Midbrain (tissue), 1 donor: ENCODE data around the gene NRL.
A peak's percentile ranks its signal among the peaks of the same experiment; 100 is the strongest.
"Not testable (repeated sequence)": the region's sequence is repeated elsewhere in the genome, so short reads cannot be mapped to it uniquely, and the experiment has no call there.

Source experiments
- DNase-seq: peaks from one replicate; lab custom pipeline; 2025; lab: John Stamatoyannopoulos, UW

Gene NRL

DNA sequence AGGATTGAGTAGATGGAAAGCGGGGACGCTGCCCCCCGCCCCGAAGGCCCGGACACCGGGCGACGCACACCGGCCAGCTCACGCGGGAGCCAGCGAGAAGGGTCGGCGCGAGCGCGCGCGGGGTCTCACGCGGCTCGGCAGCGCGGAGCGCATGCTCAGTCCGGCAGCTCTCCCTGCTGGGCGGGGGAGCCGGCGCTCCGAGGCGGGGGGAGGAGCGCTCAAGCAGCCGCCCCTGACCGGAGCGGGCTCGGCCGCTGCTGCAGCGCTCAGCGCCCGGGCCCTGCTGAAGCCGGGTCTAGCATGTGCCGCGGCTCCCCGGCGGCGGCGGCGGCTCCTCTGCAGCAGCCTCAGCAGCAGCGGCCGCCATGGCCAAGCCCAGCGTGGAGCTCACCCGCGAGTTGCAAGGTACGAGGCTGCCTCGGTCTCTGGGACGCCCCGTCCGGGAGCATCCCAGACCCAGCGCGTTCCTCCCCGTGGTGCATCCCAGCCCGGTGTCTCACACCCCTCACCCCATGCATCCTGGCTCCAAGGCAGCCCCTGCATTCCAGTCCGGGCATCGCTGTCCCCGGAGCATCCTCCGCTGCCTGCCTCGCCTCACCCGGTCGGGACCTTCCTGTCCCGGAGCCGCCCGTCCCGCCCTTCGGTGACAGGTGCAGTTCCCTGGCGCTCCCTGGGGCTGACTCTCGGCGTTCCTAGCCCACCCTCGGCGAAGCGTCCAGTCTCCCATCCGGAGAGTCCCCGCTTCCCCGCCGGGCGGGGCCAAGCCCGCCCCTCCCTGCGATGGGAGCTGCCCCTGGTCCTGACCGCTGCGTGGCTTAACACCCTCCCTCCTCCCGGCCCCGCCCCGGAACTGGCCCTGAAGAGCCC, 62.7 kb downstream of the NRL start, which contains the start of gene CARMIL3:
CARMIL3 (plus strand) TSS at position 221 of the 867 bp plus-strand sequence; CDS start at position 366, 145 bp downstream.
- DNase-seq, result peak; percentile 87

- no peak for DNase-seq
These were observed 63.5 kb downstream of the NRL start for GRCh38 chr14:24051176-24051788.

GRCh38 chr14:24050753-24051152, 64.0 kb downstream of the NRL start:
- not testable (repeated sequence) for DNase-seq

DNA sequence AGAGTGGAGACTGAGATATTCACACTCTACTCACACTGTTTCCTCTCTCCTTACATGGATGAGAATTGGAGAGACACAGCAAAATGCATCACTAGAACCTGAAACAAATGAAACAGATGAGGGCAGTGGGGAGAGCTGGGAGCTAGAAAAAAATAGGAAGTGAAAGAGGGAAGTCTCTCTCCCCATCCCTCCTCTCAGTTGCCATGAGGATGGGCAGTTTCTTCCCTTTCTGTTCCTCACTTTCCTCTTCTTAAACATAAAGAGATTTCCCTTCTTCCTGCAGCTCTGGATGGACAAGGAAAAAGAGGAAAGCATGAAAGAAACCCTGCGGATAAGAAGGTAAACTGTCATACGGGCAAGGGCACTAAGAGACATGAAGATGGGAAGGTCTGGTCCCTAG, 65.7 kb downstream of the NRL start:
- not testable (repeated sequence) for DNase-seq

GRCh38 chr14:24042746-24043145, 72.0 kb downstream of the NRL start:
- DNase-seq, result no peak

GRCh38 chr14:24040692-24041091, 74.1 kb downstream of the NRL start:
- no peak for DNase-seq

DNA sequence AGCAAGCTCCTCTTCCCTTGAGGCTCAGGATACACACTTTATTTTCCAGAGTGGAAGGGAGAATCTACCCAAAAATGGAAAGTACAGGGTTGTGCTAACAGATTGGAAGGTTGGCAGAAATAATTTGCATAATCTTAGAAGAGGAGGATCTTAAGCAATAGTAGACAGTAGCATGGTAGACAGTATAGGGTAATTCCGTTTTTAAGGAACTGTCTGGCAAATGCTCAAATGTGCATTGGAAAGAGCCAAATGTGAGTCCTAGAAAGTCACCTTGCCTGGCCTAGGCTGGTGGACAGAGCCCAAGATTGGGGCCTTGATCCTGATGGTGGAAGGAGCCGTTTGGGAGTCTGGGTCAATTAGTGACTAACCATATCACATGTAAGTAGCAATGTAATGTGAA, 76.1 kb downstream of the NRL start:
- no peak for DNase-seq

- no peak for DNase-seq
These were observed 77.1 kb downstream of the NRL start for GRCh38 chr14:24037658-24038037.

DNA sequence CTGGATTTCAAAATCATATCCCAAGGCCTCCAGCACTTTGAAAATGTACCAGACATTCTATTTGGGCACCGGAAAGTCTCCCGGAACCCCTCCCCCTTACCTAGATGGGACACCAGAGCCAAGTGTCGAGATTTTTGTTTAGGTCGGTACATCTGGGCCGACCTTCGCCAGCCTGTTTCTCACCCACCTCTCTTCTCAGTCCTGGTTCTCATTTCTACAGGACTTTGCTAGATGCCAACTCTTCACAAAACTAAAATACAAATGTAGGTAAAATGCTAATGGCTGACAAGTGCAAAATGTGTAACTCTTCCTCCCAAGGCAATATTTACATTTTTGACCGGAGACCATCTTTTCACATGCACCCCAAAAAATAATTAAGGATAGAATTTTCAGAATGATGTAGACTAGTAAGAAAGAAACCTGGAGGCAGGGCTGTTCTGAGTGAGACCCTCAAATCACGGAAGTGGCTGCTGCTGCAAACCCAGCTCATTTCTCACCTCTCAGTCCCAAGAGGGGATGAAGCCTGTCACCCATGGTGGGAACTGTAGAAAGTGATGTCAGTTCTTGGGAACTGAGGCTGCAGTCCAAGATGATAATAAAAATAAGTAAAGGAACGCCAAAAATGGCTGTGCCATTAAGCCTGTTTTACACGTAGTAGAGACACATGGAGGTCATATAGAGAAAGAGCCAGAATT, 77.6 kb downstream of the NRL start:
- DNase-seq, result not testable (repeated sequence)

DNA sequence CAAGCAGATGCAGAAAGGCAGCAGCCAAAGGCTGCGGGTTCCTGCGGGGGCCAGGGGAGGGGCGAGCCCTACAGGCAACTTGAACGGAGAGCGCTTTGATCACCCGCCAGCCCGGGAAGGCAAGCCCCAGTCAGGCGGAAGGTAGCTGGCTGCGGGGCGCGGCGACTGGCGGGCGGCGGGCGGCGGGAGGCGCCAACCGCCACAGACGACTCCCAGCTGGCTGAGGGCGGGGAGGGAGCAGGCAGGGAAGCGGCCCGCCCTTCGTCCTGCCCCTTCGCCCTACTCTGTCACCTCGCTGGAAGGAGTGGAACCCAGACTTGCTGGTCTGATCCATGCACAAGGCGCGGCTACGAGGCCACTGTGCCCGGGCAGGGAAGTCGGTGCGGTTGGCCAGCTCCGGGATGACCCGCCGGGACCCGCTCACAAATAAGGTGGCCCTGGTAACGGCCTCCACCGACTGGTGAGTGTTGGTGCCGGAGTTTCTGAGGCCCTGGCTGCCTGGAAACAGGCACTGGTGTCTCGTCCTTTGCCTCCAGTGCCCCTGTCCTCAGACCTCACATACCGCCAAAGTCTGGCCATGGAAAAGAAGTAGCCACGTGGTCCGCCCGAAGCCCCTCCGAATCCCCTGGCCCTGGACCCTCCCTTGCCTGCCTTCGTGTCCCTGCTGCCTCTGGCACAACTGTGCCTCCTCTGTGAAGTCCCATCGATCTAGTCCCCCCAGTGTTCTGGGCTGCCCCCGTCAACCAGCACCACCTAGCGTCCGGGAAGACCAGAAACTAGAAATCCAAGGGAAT, 78.4 kb downstream of the NRL start:
- DNase-seq, result peak; percentile 81

GRCh38 chr14:24035769-24036168, 79.0 kb downstream of the NRL start:
- DNase-seq, result not testable (repeated sequence)

- DNase-seq, result no peak
These were observed 81.9 kb downstream of the NRL start for GRCh38 chr14:24032727-24033418.

GRCh38 chr14:24031331-24031730, 83.4 kb downstream of the NRL start:
- DNase-seq, result not testable (repeated sequence)

- DNase-seq, result not testable (repeated sequence)
These were observed 85.1 kb downstream of the NRL start for GRCh38 chr14:24029687-24030086.
